ENCODE results near the gene GBA2. TPM values are rescaled to one million over a fixed set of nuclear protein-coding genes. Genes with fewer than 3 reads are reported as not detected.

Gene GBA2
- total RNA-seq, 2 donors from 2014 or later, result 107 to 117 TPM

- 85 to 92% methylated on average over 2 of the region's 2 CpGs for WGBS, 2 experiments (ENCODE audit: insufficient coverage in 1 of 2, insufficient read length in 1 of 2)
- H3K4me1 Mint-ChIP-seq, result peaks cover 14% of the 10 kb centered on the region
- Histone ChIP-seq H3K4me1 (ENCODE audit: control insufficient read depth, insufficient read depth, low read length) (peaks cover 7% of the 10 kb centered on the region), H3K27ac (ENCODE audit: low read depth, low read length) (no peak overlapping the region), H3K9me3 (ENCODE audit: control insufficient read depth, low read length) (no peaks in the 10 kb centered on the region), H3K27me3 (ENCODE audit: control insufficient read depth, insufficient read depth, low read length, poor library complexity, severe bottlenecking) (no peaks in the 10 kb centered on the region), H3K4me3 (ENCODE audit: low read length) (no peak overlapping the region), H3K36me3 (ENCODE audit: control insufficient read depth, insufficient read depth, low read length) (no peaks in the 10 kb centered on the region), H3K9ac (ENCODE audit: extremely low read depth, low read length, poor library complexity, severe bottlenecking) (no peak overlapping the region)
- TF ChIP-seq CTCF (conservative IDR thresholded peaks at IDR 0.05), result no peak
- H3K36me3 Mint-ChIP-seq (ENCODE audit: low read depth), result no peaks in the 10 kb centered on the region
- no peak for DNase-seq
- no peak overlapping the region for H3K27ac Mint-ChIP-seq
- H3K4me3 Mint-ChIP-seq, result no peak overlapping the region
- H3K27me3 Mint-ChIP-seq (ENCODE audit: insufficient read depth), result peaks cover 5% of the 10 kb centered on the region
- H3K9me3 Mint-ChIP-seq, result no peaks in the 10 kb centered on the region
Measured at GRCh38 chr9:35793461-35793860, 44.4 kb upstream of the GBA2 start.

- Mint-ChIP-seq H3K9me3 (no peaks in the 10 kb centered on the region), H3K4me3 (peak overlapping the region; percentile 65)
- 93 to 97% methylated on average over 8 to 14 of the region's 14 CpGs for WGBS, 2 experiments (ENCODE audit: insufficient coverage in 1 of 2, insufficient read length in 1 of 2)
Measured at GRCh38 chr9:35792826-35793225, 43.8 kb upstream of the GBA2 start.

GRCh38 chr9:35792024-35792813 is 43.2 kb upstream of the GBA2 start:
- H3K27me3 Mint-ChIP-seq (ENCODE audit: insufficient read depth), result peaks cover 5% of the 10 kb centered on the region
- no peak overlapping the region for H3K27ac Mint-ChIP-seq
- no peak for DNase-seq
- H3K9me3 Mint-ChIP-seq, result no peaks in the 10 kb centered on the region
- Histone ChIP-seq H3K27me3 (ENCODE audit: control insufficient read depth, insufficient read depth, low read length, poor library complexity, severe bottlenecking) (no peaks in the 10 kb centered on the region), H3K4me3 (ENCODE audit: low read length) (no peak overlapping the region), H3K4me1 (ENCODE audit: control insufficient read depth, insufficient read depth, low read length) (peaks cover 7% of the 10 kb centered on the region), H3K27ac (ENCODE audit: low read depth, low read length) (no peak overlapping the region), H3K9ac (ENCODE audit: extremely low read depth, low read length, poor library complexity, severe bottlenecking) (no peak overlapping the region), H3K9me3 (ENCODE audit: control insufficient read depth, low read length) (no peaks in the 10 kb centered on the region), H3K36me3 (ENCODE audit: control insufficient read depth, insufficient read depth, low read length) (no peaks in the 10 kb centered on the region)
- peaks cover 14% of the 10 kb centered on the region for H3K4me1 Mint-ChIP-seq
- peaks cover 7% of the 10 kb centered on the region for H3K36me3 Mint-ChIP-seq (ENCODE audit: low read depth)
- no peak for TF ChIP-seq CTCF (conservative IDR thresholded peaks at IDR 0.05)
- peak overlapping the region; percentile 65 for H3K4me3 Mint-ChIP-seq
- 88 to 96% methylated on average over 15 to 33 of the region's 34 CpGs for whole genome bisulfite sequencing, 2 experiments (ENCODE audit: insufficient coverage in 1 of 2, insufficient read length in 1 of 2)

More at GRCh38 chr9:35792826-35793225, 43.8 kb upstream of the GBA2 start:
- no peak for TF ChIP-seq CTCF (conservative IDR thresholded peaks at IDR 0.05)
- Histone ChIP-seq H3K4me1 (ENCODE audit: control insufficient read depth, insufficient read depth, low read length) (peaks cover 7% of the 10 kb centered on the region), H3K36me3 (ENCODE audit: control insufficient read depth, insufficient read depth, low read length) (no peaks in the 10 kb centered on the region), H3K9me3 (ENCODE audit: control insufficient read depth, low read length) (no peaks in the 10 kb centered on the region), H3K9ac (ENCODE audit: extremely low read depth, low read length, poor library complexity, severe bottlenecking) (no peak overlapping the region), H3K4me3 (ENCODE audit: low read length) (no peak overlapping the region), H3K27me3 (ENCODE audit: control insufficient read depth, insufficient read depth, low read length, poor library complexity, severe bottlenecking) (no peaks in the 10 kb centered on the region), H3K27ac (ENCODE audit: low read depth, low read length) (no peak overlapping the region)
- Mint-ChIP-seq H3K27me3 (ENCODE audit: insufficient read depth) (peaks cover 5% of the 10 kb centered on the region), H3K27ac (no peak overlapping the region), H3K4me1 (peaks cover 14% of the 10 kb centered on the region), H3K36me3 (ENCODE audit: low read depth) (peaks cover 2% of the 10 kb centered on the region)
- DNase-seq, result no peak
